ENCODE measurements around the gene OSBPL10. TPM values are rescaled to one million over a fixed set of nuclear protein-coding genes. Genes with fewer than 3 reads are reported as not detected.

The OSBPL10 gene
- total RNA-seq, 1 donor = 29.0 TPM

GRCh38 chr3:31968927-31969418 is 12.1 kb downstream of the OSBPL10 start:
- DNase-seq (ENCODE audit: insufficient read length, low spot score, missing footprints) = peak; percentile 80
- H3K4me3 ChIP-seq (ENCODE audit: insufficient read depth, low read length) = peak overlapping the region; percentile 53
- H3K9me3 ChIP-seq (ENCODE audit: low read depth, low read length) = no peaks in the 10 kb centered on the region
- H4K20me1 ChIP-seq (ENCODE audit: insufficient read depth, low read length) = no peaks in the 10 kb centered on the region
- H2AFZ ChIP-seq (ENCODE audit: low read length) = peak overlapping the region; percentile 25
- H3K36me3 ChIP-seq (ENCODE audit: insufficient read depth, low read length) = no peaks in the 10 kb centered on the region
- H3K4me1 ChIP-seq (ENCODE audit: insufficient read depth, low read length) = peaks cover 20% of the 10 kb centered on the region
- H3K79me2 ChIP-seq (ENCODE audit: insufficient read depth, low read length) = peaks cover 9% of the 10 kb centered on the region
- H3K27me3 ChIP-seq (ENCODE audit: insufficient read depth, low read length) = no peaks in the 10 kb centered on the region
- peak overlapping the region; percentile 96 for H3K27ac ChIP-seq (ENCODE audit: low read depth, low read length)
- peak overlapping the region; percentile 84 for H3K4me2 ChIP-seq (ENCODE audit: insufficient read depth, low read length)
- no peak for TF ChIP-seq CTCF (IDR thresholded peaks at IDR 0.05; ENCODE audit: extremely low read depth, low read depth, low read length)

GRCh38 chr3:31968369-31968926 is 12.6 kb downstream of the OSBPL10 start:
- no peaks in the 10 kb centered on the region for H3K36me3 ChIP-seq (ENCODE audit: insufficient read depth, low read length)
- peak overlapping the region; percentile 84 for H3K4me2 ChIP-seq (ENCODE audit: insufficient read depth, low read length)
- H3K27me3 ChIP-seq (ENCODE audit: insufficient read depth, low read length) = no peaks in the 10 kb centered on the region
- peaks cover 8% of the 10 kb centered on the region for H3K79me2 ChIP-seq (ENCODE audit: insufficient read depth, low read length)
- peak overlapping the region; percentile 96 for H3K27ac ChIP-seq (ENCODE audit: low read depth, low read length)
- H3K9me3 ChIP-seq (ENCODE audit: low read depth, low read length) = no peaks in the 10 kb centered on the region
- H3K4me1 ChIP-seq (ENCODE audit: insufficient read depth, low read length) = peaks cover 20% of the 10 kb centered on the region
- no peak for TF ChIP-seq CTCF (IDR thresholded peaks at IDR 0.05; ENCODE audit: extremely low read depth, low read depth, low read length)
- H3K4me3 ChIP-seq (ENCODE audit: insufficient read depth, low read length) = peak overlapping the region; percentile 53
- peak; percentile 34 for DNase-seq (ENCODE audit: insufficient read length, low spot score, missing footprints)
- H2AFZ ChIP-seq (ENCODE audit: low read length) = peak overlapping the region; percentile 40
- H4K20me1 ChIP-seq (ENCODE audit: insufficient read depth, low read length) = no peaks in the 10 kb centered on the region

GRCh38 chr3:31967592-31967991 is 13.5 kb downstream of the OSBPL10 start:
- TF ChIP-seq CTCF (IDR thresholded peaks at IDR 0.05; ENCODE audit: extremely low read depth, low read depth, low read length) = no peak
- Histone ChIP-seq H3K27me3 (ENCODE audit: insufficient read depth, low read length) (no peaks in the 10 kb centered on the region), H3K4me1 (ENCODE audit: insufficient read depth, low read length) (peaks cover 20% of the 10 kb centered on the region), H3K4me3 (ENCODE audit: insufficient read depth, low read length) (no peak overlapping the region), H3K79me2 (ENCODE audit: insufficient read depth, low read length) (peaks cover 4% of the 10 kb centered on the region), H3K27ac (ENCODE audit: low read depth, low read length) (peak overlapping the region; percentile 96), H3K4me2 (ENCODE audit: insufficient read depth, low read length) (no peak overlapping the region), H3K36me3 (ENCODE audit: insufficient read depth, low read length) (no peaks in the 10 kb centered on the region), H4K20me1 (ENCODE audit: insufficient read depth, low read length) (no peaks in the 10 kb centered on the region), H3K9me3 (ENCODE audit: low read depth, low read length) (no peaks in the 10 kb centered on the region), H2AFZ (ENCODE audit: low read length) (no peak overlapping the region)
- DNase-seq (ENCODE audit: insufficient read length, low spot score, missing footprints) = no peak

GRCh38 chr3:31966978-31967591 is 14.0 kb downstream of the OSBPL10 start:
- H2AFZ ChIP-seq (ENCODE audit: low read length) = no peak overlapping the region
- H4K20me1 ChIP-seq (ENCODE audit: insufficient read depth, low read length) = no peaks in the 10 kb centered on the region
- no peak for TF ChIP-seq CTCF (IDR thresholded peaks at IDR 0.05; ENCODE audit: extremely low read depth, low read depth, low read length)
- no peaks in the 10 kb centered on the region for H3K27me3 ChIP-seq (ENCODE audit: insufficient read depth, low read length)
- no peak overlapping the region for H3K4me3 ChIP-seq (ENCODE audit: insufficient read depth, low read length)
- no peak overlapping the region for H3K27ac ChIP-seq (ENCODE audit: low read depth, low read length)
- H3K4me2 ChIP-seq (ENCODE audit: insufficient read depth, low read length) = no peak overlapping the region
- no peaks in the 10 kb centered on the region for H3K9me3 ChIP-seq (ENCODE audit: low read depth, low read length)
- no peak for DNase-seq (ENCODE audit: insufficient read length, low spot score, missing footprints)
- H3K79me2 ChIP-seq (ENCODE audit: insufficient read depth, low read length) = peaks cover 4% of the 10 kb centered on the region
- H3K36me3 ChIP-seq (ENCODE audit: insufficient read depth, low read length) = no peaks in the 10 kb centered on the region
- peaks cover 20% of the 10 kb centered on the region for H3K4me1 ChIP-seq (ENCODE audit: insufficient read depth, low read length)
